GM12801 (cell line): ENCODE data around the gene AIPL1.

Experiments
- CTCF ChIP-seq: IDR thresholded peaks from one replicate; pipeline ENCODE4 v1.5.1; 2011; ENCODE audit warnings: control low read depth; ENCODE audit not compliant: insufficient read length; ENCODE audit errors: extremely low read depth

AIPL1 gene

GRCh38 chr17:6457688-6458459, 23.0 kb upstream of the AIPL1 start:
- TF ChIP-seq CTCF = no peak

- TF ChIP-seq CTCF = no peak
Measured at GRCh38 chr17:6456914-6457687, 22.2 kb upstream of the AIPL1 start.

GRCh38 chr17:6456321-6456720, 21.4 kb upstream of the AIPL1 start:
- no peak for TF ChIP-seq CTCF

- no peak for TF ChIP-seq CTCF
Measured at GRCh38 chr17:6455321-6455705, 20.4 kb upstream of the AIPL1 start.

- no peak for TF ChIP-seq CTCF
Measured at GRCh38 chr17:6454495-6455320, 19.8 kb upstream of the AIPL1 start.

- TF ChIP-seq CTCF = no peak
Measured at GRCh38 chr17:6453279-6454024, 18.5 kb upstream of the AIPL1 start.
